SK-N-MC (cell line): ENCODE measurements around the gene KCNQ4.

Experiments used
- EZH2 ChIP-seq: fragments of 200-600 bp; sonication (generic); IDR thresholded peaks from one replicate; pipeline ENCODE4 v1.6.1; 2017; ENCODE audit warnings: antibody characterized with exemption
- POLR2AphosphoS5 ChIP-seq: IDR thresholded peaks from 2 replicates; pipeline ENCODE4 v1.6.1; 2012; ENCODE audit warnings: mild to moderate bottlenecking, low read depth, low read length, borderline replicate concordance

DNA sequence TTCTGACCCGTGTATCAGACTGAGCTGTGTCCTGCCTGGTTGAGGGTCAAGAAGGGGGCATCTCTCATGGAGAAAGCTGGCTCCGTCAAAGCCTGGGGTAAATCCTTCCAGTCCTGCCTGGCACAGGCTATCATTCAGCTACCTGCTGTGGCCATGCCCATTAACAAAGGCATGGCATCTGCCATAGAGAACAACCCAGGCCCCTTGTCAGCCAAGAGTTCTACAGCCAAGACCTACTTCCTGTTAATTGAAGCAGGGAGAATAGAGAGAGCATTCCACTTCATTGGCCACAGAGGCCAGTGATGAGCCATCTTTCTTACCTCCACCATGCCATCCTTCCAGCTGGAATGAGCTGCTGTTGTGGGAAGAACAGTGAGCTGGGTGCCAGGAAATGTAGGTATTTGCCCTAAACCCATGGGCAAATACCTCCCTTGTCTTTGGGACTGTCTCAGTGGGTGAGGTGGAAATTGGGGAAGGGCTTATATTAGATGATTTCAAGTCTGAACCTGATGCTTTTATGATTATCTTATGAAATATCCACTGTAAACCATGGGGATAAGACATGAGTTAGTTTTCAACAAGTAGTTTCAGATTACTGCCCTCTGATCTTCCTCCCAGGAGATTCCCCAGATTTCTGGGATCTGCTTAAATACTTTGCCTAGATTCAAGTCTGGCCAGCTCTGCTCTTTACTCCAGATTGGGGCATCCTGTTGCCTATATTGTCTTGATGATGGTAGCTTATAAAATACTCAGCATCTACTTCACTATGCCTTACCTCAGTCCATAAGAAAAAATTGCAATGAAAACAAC lies 11.2 kb upstream of the KCNQ4 start:
- TF ChIP-seq EZH2, result no peak
- no peak for TF ChIP-seq POLR2AphosphoS5
